GM12865 (cell line): ENCODE data around the gene SLC9C1.

Source experiments
- DNase-seq: peaks from one replicate; pipeline ENCODE4 v3.0.0; 2010; ENCODE audit warnings: low read depth
- H3K4me3 ChIP-seq: 2 replicates; pipeline ENCODE4 v1.5.1; 2011; ENCODE audit warnings: mild to moderate bottlenecking, low read depth, low read length, control low read depth
- CTCF ChIP-seq: IDR thresholded peaks from 2 replicates; pipeline ENCODE4 v1.5.1; 2011; ENCODE audit warnings: low read length, control low read depth, low read depth, inconsistent platforms; ENCODE audit not compliant: insufficient read depth; ENCODE audit errors: missing control alignments

Gene SLC9C1

GRCh38 chr3:112293368-112294321 is at the start of gene SLC9C1:
Gene SLC9C1 (minus strand): TSS chr3:112294216. CDS start chr3:112286791, 7,425 bp downstream.
- TF ChIP-seq CTCF, result peak; percentile 62
- H3K4me3 ChIP-seq, result no peak within 1 kb of the TSS
- DNase-seq, result peak; percentile 81

DNA sequence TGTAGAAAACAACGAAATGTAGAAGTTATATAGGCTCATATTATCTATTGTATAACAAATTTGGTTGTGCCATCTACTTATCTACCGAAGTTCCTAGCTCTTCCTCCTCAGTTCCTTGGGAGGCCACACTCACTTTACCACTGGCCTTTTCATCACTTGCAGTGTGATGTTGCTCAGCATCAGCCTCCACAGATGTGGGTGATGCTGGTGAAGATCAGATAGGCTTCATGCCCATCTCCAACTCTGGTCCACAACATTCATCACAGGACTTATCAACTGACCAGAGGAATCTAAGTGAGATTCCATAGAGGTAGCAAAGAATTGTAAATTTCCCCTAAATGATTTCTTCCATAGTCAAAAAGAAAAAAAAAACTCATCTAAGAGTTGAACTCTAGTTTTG is 47.4 kb upstream of the SLC9C1 start:
- DNase-seq, result no peak

GRCh38 chr3:112339609-112340008 is 45.6 kb upstream of the SLC9C1 start:
- TF ChIP-seq CTCF, result no peak
- no peak for DNase-seq
- H3K4me3 ChIP-seq, result no peak overlapping the region

More for the DNA sequence above, 47.4 kb upstream of the SLC9C1 start:
- TF ChIP-seq CTCF, result no peak
- no peak overlapping the region for H3K4me3 ChIP-seq

DNA sequence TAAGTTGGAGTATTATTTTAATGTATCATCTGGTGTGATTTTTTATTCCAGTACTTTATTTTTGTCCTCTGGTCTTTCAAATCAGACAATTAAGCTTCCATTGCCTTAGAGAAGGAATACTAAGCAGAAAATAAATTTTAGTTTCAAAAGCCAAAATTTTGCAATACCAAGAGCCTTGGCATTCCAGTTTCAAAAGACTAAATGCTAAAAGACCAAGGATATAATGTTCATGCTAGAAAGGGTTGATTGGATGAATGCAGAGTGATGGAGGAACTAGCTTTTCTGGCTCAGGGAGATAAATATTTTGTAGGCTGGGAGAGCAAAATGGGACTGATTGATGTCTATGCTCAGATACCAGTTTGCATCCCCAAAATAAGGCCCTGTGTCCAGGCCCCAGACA is 45.1 kb upstream of the SLC9C1 start:
- TF ChIP-seq CTCF, result no peak
- H3K4me3 ChIP-seq, result no peak overlapping the region
- no peak for DNase-seq

DNA sequence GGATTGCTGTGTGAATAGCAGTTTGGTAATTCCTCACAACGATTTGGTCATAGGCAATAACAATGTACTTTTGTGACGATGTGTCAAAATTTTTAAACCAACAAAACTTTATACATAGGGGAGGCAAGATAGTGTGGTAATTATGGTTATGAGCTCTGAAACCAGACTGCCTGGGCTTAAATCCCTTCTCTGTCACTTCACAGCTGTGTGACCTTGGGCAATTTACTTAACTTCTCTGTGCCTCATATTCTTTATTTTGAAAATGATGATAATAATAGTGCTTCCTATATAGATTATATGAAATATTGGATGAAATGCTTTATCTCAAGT is 44.7 kb upstream of the SLC9C1 start:
- no peak for TF ChIP-seq CTCF
- no peak for DNase-seq
- H3K4me3 ChIP-seq, result no peak overlapping the region

DNA sequence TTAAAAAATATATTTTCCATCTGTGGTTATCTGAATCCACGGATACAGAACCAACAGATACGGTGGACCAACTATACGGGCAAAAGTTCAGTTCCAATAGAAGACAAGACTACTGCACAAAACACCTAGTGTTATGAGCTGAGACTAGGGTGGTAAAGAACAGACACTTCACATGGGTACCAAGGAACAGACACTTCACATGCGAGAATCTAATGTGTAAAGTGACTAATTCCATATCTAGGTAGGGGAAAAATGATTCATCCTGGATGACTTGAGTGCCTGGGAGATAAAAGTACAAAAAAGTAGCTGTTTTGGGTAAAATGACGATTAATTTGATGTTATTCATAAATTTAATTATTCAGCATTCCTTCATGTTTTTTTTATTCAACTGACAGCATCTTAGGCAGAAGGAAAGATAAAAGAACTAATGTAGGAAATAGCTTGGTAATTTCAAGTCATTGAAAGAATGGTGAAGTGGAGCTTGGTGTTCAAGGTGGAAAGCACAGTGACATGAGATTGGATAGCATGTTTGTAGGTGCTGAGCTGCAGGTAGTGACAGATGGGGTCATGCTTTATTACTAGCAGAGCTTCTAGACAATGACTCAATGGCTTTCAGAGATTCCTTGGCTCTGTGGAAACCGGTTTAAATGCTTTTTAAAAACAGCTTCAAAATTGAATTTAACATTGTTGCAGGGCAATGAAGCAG is 44.2 kb upstream of the SLC9C1 start:
- H3K4me3 ChIP-seq, result no peak overlapping the region
- no peak for TF ChIP-seq CTCF
- no peak for DNase-seq

DNA sequence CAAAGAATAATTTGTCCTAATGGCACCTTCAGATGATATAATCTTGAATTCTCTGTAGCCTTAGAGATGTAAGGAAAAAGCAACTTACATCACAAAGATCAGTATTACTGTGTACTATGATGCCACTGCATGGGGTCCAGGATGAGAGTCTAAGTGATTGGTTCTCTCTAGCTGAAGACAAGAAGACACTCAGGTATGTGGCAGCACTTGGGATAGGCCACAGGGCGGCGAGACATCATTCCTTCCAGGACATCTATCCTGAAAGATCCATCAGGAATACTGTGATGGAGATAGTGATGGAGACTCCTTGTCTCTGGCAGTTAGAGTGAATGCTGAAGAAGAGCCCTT is 41.4 kb upstream of the SLC9C1 start:
- no peak for TF ChIP-seq CTCF
- H3K4me3 ChIP-seq, result no peak overlapping the region
- DNase-seq, result no peak
